ENCODE results near the gene TNFRSF1A.
"Not testable (repeated sequence)": the region's sequence is repeated elsewhere in the genome, so short reads cannot be mapped to it uniquely, and the experiment has no call there.

Gene TNFRSF1A

GRCh38 chr12:6295094-6295811 lies 46.6 kb downstream of the TNFRSF1A start:
- H3K36me3 ChIP-seq (ENCODE audit: insufficient read depth, low read depth, low read length): no peaks in the 10 kb centered on the region
- H3K27me3 ChIP-seq (ENCODE audit: insufficient read depth, low read length): no peaks in the 10 kb centered on the region
- no peaks in the 10 kb centered on the region for H3K9me3 ChIP-seq (ENCODE audit: insufficient read depth, low read depth, low read length)
- no peaks in the 10 kb centered on the region for H3K4me1 ChIP-seq (ENCODE audit: insufficient read depth, low read length)
- H3K27ac ChIP-seq (ENCODE audit: low read length): no peak overlapping the region
- no peak overlapping the region for H3K4me3 ChIP-seq (ENCODE audit: low read length)
- H3K9ac ChIP-seq (ENCODE audit: low read depth, low read length): no peak overlapping the region

GRCh38 chr12:6294156-6295093 lies 47.5 kb downstream of the TNFRSF1A start:
- no peaks in the 10 kb centered on the region; the same call in 1 of the 2 replicates for H3K9me3 ChIP-seq (ENCODE audit: insufficient read depth, low read depth, low read length)
- no peaks in the 10 kb centered on the region for H3K36me3 ChIP-seq (ENCODE audit: insufficient read depth, low read depth, low read length)
- H3K9ac ChIP-seq (ENCODE audit: low read depth, low read length): no peak overlapping the region
- H3K27me3 ChIP-seq (ENCODE audit: insufficient read depth, low read length): no peaks in the 10 kb centered on the region
- H3K4me3 ChIP-seq (ENCODE audit: low read length): no peak overlapping the region
- H3K4me1 ChIP-seq (ENCODE audit: insufficient read depth, low read length): no peaks in the 10 kb centered on the region
- no peak overlapping the region for H3K27ac ChIP-seq (ENCODE audit: low read length)

GRCh38 chr12:6292606-6293005 lies 49.3 kb downstream of the TNFRSF1A start:
- H3K27ac ChIP-seq (ENCODE audit: low read length): no peak overlapping the region
- H3K9me3 ChIP-seq (ENCODE audit: insufficient read depth, low read depth, low read length): no peaks in the 10 kb centered on the region; the same call in 1 of the 2 replicates
- no peaks in the 10 kb centered on the region for H3K4me1 ChIP-seq (ENCODE audit: insufficient read depth, low read length)
- no peaks in the 10 kb centered on the region for H3K36me3 ChIP-seq (ENCODE audit: insufficient read depth, low read depth, low read length)
- H3K4me3 ChIP-seq (ENCODE audit: low read length): no peak overlapping the region
- H3K9ac ChIP-seq (ENCODE audit: low read depth, low read length): no peak overlapping the region
- H3K27me3 ChIP-seq (ENCODE audit: insufficient read depth, low read length): no peaks in the 10 kb centered on the region

GRCh38 chr12:6289906-6290305 lies 52.0 kb downstream of the TNFRSF1A start:
- H3K27me3 ChIP-seq (ENCODE audit: insufficient read depth, low read length); H3K27ac ChIP-seq (ENCODE audit: low read length); H3K9me3 ChIP-seq (ENCODE audit: insufficient read depth, low read depth, low read length); H3K9ac ChIP-seq (ENCODE audit: low read depth, low read length); H3K4me1 ChIP-seq (ENCODE audit: insufficient read depth, low read length); H3K36me3 ChIP-seq (ENCODE audit: insufficient read depth, low read depth, low read length); H3K4me3 ChIP-seq (ENCODE audit: low read length): not testable (repeated sequence)

DNA sequence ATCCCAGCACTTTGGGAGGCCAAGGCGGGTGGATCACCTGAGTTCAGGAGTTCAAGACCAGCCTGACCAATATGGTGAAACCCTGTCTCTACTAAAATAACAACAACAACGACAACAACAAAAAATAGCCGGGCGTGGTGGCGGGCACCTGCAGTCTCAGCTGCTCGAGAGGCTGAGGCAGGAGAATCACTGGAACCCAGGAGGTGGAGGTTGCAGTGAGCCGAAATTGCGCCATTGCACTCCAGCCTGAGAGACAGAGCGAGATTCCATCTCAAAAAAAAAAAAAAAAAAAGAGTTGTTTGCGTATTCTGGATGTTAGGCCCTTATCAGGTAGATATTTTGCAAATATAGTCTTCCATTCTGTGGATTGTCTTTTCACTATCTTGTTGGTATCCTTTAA lies 52.8 kb downstream of the TNFRSF1A start:
- not testable (repeated sequence) for H3K36me3 ChIP-seq (ENCODE audit: insufficient read depth, low read depth, low read length); H3K27me3 ChIP-seq (ENCODE audit: insufficient read depth, low read length); H3K27ac ChIP-seq (ENCODE audit: low read length); H3K9me3 ChIP-seq (ENCODE audit: insufficient read depth, low read depth, low read length); H3K9ac ChIP-seq (ENCODE audit: low read depth, low read length); H3K4me3 ChIP-seq (ENCODE audit: low read length); H3K4me1 ChIP-seq (ENCODE audit: insufficient read depth, low read length)

DNA sequence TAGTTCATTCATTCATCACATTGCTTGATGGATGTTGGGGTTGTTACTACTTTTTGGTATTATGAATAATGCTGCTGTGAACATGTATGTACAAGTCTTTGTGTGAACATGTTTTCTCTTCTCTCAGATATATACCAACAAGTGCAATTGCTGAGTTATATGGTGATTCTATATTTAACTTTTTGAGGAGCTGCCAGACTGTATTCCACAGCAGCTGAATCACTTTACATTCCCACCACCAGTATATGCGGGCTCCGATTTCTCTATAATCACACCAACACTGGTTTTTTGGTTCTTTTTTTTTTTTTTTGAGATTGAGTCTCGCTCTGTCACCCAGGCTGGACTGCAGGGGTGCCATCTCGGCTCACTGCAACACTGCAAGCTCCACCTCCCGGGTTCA lies 53.6 kb downstream of the TNFRSF1A start:
- Histone ChIP-seq H3K4me1 (ENCODE audit: insufficient read depth, low read length) (no peaks in the 10 kb centered on the region), H3K4me3 (ENCODE audit: low read length) (no peak overlapping the region), H3K27ac (ENCODE audit: low read length) (no peak overlapping the region), H3K9ac (ENCODE audit: low read depth, low read length) (no peak overlapping the region), H3K36me3 (ENCODE audit: insufficient read depth, low read depth, low read length) (no peaks in the 10 kb centered on the region), H3K27me3 (ENCODE audit: insufficient read depth, low read length) (no peaks in the 10 kb centered on the region), H3K9me3 (ENCODE audit: insufficient read depth, low read depth, low read length) (no peaks in the 10 kb centered on the region; the same call in 1 of the 2 replicates)

DNA sequence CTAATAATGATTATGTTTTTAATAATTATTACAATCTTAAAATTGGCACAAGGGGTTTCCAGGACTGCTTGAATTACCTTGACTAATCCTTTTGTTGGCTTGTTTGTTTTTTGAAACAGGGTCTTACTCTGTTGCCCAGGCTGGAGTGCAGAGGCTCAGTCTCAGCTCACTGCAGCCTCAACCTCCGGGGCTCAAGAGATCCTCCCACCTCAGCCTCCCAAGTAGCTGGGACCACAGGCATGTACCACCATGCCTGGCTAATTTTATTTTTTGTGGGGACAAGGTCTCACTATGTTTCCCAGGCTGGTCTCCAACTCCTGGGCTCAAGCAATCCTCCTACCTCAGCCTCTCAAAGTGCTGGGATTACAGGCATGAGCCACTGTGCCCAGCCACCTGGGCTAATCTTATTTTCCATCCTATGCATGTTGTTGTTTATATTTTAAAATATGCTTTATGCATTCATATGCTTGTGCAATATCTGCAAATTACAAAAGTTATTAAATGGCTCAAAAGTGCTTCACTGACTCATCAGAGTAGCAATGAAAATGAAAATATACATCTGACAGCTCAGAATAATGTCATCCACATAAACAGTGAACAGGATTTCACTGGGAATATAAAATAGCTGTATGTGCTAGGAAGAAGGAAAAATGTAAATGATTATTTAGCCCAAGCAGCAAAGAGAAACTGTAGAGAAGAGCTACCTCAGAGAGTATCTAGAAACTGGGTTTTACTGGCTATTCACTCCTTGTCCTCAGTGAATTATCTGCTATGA lies 56.2 kb downstream of the TNFRSF1A start:
- no peak overlapping the region for H3K9ac ChIP-seq (ENCODE audit: low read depth, low read length)
- H3K4me1 ChIP-seq (ENCODE audit: insufficient read depth, low read length): no peaks in the 10 kb centered on the region
- no peaks in the 10 kb centered on the region for H3K36me3 ChIP-seq (ENCODE audit: insufficient read depth, low read depth, low read length)
- no peaks in the 10 kb centered on the region; the same call in 1 of the 2 replicates for H3K9me3 ChIP-seq (ENCODE audit: insufficient read depth, low read depth, low read length)
- no peak overlapping the region for H3K4me3 ChIP-seq (ENCODE audit: low read length)
- H3K27ac ChIP-seq (ENCODE audit: low read length): no peak overlapping the region
- no peaks in the 10 kb centered on the region for H3K27me3 ChIP-seq (ENCODE audit: insufficient read depth, low read length)

GRCh38 chr12:6285063-6285477 lies 56.8 kb downstream of the TNFRSF1A start:
- no peak overlapping the region for H3K27ac ChIP-seq (ENCODE audit: low read length)
- H3K4me1 ChIP-seq (ENCODE audit: insufficient read depth, low read length): 0 out of 2 replicates have a peak, but pooled peaks cover 3% of the 10 kb centered on the region
- H3K9me3 ChIP-seq (ENCODE audit: insufficient read depth, low read depth, low read length): no peaks in the 10 kb centered on the region; the same call in 1 of the 2 replicates
- no peaks in the 10 kb centered on the region for H3K36me3 ChIP-seq (ENCODE audit: insufficient read depth, low read depth, low read length)
- H3K9ac ChIP-seq (ENCODE audit: low read depth, low read length): no peak overlapping the region
- H3K4me3 ChIP-seq (ENCODE audit: low read length): no peak overlapping the region
- H3K27me3 ChIP-seq (ENCODE audit: insufficient read depth, low read length): peaks cover 3% of the 10 kb centered on the region; the same call in 1 of the 2 replicates

- Histone ChIP-seq H3K27ac (ENCODE audit: low read length) (no peak overlapping the region), H3K9ac (ENCODE audit: low read depth, low read length) (no peak overlapping the region), H3K4me3 (ENCODE audit: low read length) (no peak overlapping the region), H3K4me1 (ENCODE audit: insufficient read depth, low read length) (0 out of 2 replicates have a peak, but pooled peaks cover 3% of the 10 kb centered on the region), H3K9me3 (ENCODE audit: insufficient read depth, low read depth, low read length) (no peaks in the 10 kb centered on the region), H3K36me3 (ENCODE audit: insufficient read depth, low read depth, low read length) (no peaks in the 10 kb centered on the region), H3K27me3 (ENCODE audit: insufficient read depth, low read length) (peaks cover 10% of the 10 kb centered on the region; the same call in 1 of the 2 replicates)
These were observed 57.6 kb downstream of the TNFRSF1A start for GRCh38 chr12:6284273-6284672.

- Histone ChIP-seq H3K9me3 (ENCODE audit: insufficient read depth, low read depth, low read length) (no peaks in the 10 kb centered on the region), H3K9ac (ENCODE audit: low read depth, low read length) (no peak overlapping the region), H3K27ac (ENCODE audit: low read length) (no peak overlapping the region), H3K27me3 (ENCODE audit: insufficient read depth, low read length) (peaks cover 20% of the 10 kb centered on the region; the same call in 1 of the 2 replicates), H3K4me1 (ENCODE audit: insufficient read depth, low read length) (peaks cover 11% of the 10 kb centered on the region; the same call in 1 of the 2 replicates), H3K4me3 (ENCODE audit: low read length) (no peak overlapping the region), H3K36me3 (ENCODE audit: insufficient read depth, low read depth, low read length) (no peaks in the 10 kb centered on the region)
These were observed 59.4 kb downstream of the TNFRSF1A start for GRCh38 chr12:6282453-6282840.

GRCh38 chr12:6281081-6281809 lies 60.6 kb downstream of the TNFRSF1A start:
- Histone ChIP-seq H3K36me3 (ENCODE audit: insufficient read depth, low read depth, low read length) (no peaks in the 10 kb centered on the region), H3K4me3 (ENCODE audit: low read length) (no peak overlapping the region), H3K9me3 (ENCODE audit: insufficient read depth, low read depth, low read length) (no peaks in the 10 kb centered on the region), H3K27ac (ENCODE audit: low read length) (no peak overlapping the region), H3K9ac (ENCODE audit: low read depth, low read length) (no peak overlapping the region), H3K4me1 (ENCODE audit: insufficient read depth, low read length) (peaks cover 11% of the 10 kb centered on the region; the same call in 1 of the 2 replicates), H3K27me3 (ENCODE audit: insufficient read depth, low read length) (peaks cover 20% of the 10 kb centered on the region; the same call in 1 of the 2 replicates)

Data from iPS-20b (cell line).